Fibroblast of skin of abdomen (primary cell): ENCODE results near the gene ZBTB7A.

Experiments
- DNase-seq: peaks from one replicate; pipeline ENCODE4 v3.0.0-alpha.2; 2013

The ZBTB7A gene

DNA sequence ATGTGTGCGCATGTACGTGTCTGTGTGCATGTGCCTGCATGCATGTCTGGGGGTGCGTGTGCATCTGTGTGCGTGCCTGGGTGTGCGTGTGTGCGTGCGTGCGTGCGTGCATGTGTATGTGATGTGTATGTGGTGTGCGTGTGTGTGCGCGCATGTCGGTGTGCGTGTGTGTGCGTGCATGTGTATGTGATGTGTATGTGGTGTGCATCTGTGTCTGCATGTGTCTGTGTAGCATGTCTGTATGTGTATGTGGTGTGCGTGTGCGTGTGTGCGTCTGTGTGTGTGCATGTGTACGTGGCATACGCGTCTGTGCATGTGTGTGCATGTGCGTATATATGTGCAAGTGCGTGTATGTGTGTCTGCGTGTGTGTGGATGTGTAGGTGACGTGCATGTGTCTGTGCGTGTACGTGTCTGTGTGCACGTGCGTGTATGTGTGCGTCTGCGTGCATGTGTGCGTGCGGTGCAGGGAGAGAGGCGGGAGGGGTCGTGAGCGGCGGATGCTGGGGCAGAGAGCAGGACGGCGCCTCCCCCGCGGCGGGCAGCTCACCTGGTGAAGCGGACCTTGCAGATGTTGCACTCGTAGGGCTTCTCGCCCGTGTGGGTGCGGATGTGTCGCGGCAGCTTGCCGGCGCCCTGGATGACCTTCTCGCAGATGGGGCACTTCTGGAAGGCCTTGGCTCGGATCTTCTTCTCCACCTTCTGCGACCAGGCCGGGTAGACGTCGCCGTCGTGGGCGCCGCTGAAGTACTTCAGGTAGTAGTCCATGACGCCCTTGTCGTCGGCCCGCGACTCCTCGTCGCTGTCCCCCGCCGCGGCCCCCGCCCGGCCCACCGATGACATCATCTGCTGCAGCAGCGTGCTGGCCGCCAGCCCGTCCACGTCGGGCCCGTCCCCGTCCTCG lies 13.0 kb downstream of the ZBTB7A start:
- DNase-seq, result no peak

DNA sequence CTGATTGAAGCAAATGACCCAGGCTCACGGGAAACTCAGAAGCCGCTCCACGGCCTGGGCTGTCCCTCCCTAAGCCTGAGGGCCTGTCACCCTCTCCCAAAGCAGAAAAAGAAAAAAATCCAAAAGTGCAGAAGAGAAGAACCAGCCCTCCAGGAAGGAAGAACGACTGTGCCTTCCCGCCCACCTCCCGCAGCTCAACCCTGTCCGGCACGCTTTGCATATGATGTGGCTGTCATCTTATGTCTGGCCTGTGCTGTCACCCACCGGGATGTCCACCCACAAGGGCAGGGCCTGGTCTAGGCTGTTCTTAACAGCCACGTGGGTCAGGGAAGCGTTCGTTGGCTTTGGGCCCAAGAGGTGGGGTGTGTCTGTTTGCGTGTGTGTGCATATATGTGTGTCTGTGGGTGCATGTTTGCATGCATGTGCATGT lies 13.7 kb downstream of the ZBTB7A start:
- no peak for DNase-seq

DNA sequence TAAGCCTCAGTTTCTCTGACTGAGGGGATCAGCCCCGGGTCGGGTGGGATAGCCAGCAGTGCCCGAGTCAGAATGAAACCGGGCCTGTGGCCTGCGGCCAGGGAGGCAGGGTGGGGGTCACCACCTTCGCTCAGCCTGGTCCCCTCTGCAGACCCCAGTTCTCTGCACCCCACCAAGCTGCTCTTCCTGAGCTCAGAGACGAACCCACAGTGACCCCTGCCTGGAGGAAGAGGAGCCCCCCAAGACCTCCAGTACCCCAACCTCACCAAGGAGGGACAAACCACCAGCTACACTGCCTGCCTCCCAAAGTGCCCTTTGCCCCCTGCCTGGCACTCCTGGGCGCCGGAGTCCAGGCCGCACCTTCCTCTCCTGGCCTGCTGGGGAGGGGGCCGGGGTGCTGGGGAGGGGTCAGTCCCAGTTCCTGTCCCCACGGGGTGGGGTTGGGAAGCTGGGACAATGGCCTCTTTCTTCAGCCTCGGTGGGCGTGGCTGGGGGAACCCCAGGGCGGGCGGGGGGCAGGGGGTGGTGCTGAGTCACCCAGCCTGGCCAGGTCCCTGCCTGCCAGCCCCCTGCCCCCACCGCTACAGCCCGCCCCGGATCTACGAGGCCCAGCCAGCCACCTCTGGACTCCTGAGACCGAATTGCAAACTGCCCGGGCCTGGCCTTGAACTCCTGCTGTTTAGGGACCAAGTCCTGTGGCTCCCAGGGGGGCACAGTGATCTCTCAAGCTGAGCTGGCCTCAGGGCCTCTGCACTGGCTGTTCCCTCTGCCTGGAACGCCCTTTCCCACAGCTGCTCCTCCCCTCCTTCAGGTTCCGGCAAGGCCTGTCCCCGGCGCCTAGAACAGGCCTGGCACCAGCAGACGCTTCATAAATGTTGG lies 14.3 kb downstream of the ZBTB7A start:
- DNase-seq, result no peak

DNA sequence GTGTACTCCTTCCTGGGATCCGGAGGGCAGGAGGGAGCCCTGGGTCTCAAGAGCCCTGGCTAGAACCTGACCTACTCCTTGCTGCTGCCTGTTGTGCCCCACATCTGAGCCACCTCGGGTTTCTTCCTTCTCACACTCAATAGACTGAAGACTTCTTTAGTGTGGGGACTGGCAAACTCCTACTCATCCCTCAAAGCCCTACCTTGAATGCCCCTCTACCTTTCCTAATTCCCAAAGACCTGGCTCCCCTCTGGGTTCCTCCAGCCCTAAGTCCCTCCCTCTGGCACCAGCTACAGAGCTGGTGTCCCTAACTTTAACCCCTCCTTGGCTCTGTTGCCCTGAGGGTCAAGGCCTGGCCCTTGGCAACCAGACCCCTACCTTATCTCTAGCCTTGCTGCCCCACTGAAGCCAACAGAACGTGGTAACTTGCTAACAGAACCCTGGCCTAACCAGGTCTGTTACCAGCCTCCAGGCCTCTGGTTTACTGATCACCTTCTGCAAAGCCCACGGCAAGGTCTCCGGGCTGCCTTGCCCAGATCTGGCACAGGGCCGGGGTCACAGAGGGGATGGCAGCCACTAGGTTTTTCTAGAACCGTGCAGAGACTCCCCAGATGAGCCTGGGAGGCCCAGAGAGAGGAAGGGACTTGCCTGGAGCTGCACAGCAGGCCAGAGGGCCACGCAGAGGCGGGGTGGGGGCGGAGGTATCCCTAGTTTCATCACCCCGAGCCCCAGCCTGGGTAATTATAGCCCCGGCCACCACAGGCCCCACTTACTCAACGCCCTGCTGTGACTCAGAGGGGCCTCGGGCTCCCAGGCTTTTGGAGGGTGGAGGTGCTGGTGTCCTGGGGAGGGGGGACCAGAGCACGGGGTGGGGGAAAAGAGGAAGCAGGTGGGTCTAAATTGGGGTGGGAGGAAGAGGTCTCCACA lies 15.3 kb downstream of the ZBTB7A start:
- DNase-seq, result no peak

DNA sequence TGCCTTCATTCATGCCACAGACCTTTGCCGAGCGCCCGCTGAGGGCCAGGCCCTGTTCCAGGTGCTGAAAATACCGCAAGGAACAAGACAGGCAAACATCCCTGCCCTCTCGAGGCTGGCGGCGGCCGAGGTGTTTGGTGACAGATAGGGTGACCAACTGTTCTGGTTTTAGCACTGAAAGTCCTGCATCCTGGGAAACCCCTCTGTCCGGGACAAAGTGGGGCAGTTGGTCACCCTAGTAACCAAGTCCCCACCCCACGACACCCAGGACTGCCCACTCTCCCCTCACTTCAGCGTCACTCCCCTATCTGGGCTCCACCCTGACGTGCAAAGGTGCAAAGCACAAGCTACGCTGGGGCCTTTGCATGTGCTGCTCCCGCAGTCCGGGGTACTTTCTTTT lies 17.3 kb downstream of the ZBTB7A start:
- DNase-seq, result no peak

DNA sequence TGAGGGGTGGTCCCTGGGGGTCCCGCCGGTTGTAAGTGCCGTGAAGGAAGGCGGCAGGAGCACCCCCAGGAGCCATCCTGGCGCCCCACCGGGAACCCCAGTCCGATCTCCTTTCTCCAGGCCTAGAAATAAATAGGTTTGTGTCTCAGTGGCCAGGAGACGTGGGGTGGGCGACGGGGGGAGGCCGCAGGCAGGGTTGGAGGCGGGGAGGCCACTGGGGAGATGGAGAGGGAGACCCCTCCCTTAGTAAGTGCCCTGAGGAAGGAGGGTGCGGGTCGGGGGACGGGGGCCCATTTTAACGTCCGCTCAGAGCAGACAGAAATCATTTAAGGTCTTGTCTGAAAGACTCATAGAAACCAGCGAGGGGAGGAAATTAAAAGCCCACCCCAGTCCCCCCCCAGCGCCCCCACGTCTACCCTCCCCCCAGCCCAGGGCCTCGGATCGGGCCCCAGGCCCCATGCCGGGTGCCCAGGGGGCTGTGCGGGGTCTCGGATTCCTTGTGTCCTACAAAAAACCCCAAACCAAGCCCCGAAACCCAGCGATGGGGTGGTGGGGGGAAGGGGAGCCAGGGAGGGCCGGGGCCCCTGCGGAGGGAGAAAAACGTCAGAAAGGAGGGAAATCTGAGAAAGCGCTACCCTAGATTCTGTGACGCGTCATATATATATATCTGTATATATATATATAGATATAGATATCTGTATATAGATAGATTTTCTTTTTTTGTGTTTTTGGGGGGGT lies 19.6 kb downstream of the ZBTB7A start:
- no peak for DNase-seq

DNA sequence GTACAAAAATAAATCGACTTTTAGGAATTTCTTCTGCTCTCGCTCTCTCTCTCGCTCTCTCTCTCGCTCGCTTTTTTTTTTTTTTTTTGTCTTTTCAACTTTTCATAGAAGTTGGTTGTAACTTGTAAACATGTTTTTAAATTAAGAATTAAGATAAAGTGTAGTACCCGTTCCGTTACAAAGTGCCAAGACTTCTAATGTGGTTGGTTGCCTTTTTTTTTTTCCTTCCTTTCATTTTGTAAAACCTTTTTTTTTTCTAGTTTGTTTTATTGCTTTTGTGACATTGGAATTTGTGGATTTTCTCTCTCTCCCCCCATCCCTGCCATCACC lies 20.4 kb downstream of the ZBTB7A start:
- DNase-seq, result no peak

DNA sequence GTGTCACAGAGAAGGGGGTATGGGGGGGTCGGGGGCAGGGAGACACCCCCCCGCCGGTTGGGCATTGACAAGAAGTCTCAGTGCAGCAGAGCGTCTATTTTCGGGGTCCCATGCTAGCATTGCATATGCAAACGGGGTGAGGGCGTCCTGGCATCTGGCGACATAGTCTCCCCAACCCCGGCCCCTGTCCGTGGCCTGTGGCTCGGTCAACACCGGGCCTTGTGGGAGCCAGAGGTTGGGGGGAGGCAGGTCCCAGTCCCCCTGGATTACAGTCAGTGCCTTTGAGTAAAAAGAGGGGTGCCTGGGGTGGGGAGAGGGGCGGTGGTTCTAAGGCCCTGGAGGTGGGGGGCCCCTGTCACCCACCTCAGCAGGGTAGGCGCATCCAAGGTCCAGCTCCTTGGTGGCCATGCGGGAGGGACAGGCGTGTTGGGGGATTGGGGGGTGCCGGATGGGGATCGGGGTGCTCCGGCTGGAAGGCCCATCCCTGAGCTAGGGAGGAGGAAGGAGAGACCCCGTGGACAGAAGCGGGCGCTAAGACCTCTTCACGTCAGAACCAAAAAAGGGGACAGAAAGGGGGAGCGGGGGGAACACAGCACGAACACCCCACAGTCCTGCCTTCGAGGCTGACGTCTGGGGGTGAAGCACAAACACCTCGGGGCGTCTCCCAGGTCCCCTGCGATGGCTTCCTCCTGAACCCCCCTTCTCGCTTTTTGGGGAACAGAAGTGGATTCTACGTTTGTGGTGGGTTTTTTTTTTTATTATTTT lies 20.9 kb downstream of the ZBTB7A start:
- DNase-seq, result no peak

DNA sequence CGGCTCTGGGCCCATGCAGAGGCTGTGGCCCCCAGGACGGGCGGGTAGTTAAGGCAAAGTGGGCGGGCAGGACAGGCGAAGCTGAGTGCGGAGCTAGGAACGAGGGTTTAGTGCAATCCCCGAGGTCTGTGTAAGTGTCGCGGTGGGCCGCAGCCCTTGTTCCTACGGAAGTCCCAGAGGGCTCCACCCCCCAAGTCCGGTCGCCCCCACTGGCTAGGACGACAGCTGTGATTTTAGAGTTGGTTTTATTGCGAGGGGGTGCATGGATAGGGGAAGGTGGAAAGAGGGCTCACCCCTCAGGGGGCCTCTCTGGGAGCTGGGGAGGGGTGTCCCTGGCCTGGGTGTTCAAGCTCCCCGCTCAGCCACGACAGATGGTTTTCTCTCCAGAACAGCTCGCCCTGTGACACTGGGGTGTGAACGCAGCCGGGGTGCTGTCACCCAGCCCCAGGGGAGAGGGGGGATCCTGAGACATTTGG lies 21.7 kb downstream of the ZBTB7A start:
- no peak for DNase-seq

DNA sequence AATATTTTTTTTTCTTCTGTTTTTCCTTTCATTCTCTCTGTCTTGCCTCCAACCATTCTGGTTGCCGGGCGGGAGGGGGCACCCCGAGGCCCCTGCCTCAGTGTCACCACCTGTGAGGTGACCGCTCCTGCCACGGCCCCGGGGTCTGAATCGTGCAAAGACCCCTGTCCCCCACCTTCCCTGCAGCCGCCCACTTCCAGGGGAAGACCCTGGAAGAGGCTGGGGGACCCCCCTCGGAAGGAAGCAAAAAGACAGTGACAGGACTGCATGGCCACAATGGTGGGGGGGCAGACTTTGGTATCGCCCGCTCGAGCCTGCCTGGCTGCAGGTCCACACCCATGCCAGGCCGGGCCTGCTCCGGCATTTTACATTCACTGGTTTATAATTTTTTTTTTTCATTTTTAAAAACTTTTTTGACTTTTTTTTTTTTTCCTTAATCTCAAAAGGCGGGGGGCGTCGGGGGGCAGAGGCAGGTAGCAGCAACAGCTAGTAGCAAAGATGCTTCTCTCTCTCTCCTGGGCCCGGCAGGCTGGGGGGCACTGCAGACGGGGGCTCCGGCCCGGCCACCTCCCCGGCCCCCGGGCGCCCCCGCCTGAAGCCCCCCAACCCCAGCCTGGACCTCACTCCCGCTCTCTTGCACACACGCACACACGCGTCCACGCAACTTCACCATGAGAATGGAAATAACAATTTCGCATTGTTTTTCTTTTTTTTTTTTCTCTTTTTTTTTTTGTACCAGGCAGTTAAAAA lies 22.6 kb downstream of the ZBTB7A start:
- no peak for DNase-seq

DNA sequence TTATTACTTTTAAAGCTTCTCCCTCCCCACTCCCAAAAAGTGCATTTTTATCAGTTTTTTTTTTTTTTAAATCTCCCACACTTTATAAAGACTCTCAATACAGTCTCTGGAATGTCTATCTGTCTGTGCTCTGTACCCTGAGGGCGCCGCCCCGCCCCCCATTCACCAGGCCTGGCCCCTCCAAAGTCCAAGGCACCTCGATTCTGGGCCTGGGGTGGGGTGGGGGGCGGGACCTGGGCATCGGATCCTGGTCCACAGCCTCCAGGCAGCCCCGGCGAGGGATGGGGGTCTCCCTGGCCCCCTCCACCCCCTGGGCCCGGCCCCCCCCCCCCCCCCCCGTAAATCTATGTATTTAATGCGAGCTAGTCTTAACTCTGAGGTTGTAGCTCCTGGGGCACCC lies 23.3 kb downstream of the ZBTB7A start:
- no peak for DNase-seq

DNA sequence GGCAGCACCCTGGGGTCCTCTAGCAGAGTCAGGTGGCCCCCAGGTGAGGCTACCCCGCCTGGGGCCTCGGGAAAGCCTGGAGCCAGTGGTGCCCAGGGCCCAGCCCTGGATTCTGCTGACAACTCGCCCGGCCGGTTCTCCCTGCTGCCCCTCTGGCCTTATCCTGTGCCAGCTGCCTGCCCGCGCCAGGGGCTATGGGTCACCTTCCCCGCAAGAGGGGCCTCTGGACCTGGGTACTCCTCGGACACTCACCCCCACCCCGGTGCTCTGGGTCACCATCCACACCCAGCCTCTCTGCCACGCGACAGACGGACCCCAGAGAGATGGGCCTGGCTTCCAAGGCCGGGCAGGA lies 24.0 kb downstream of the ZBTB7A start:
- DNase-seq, result no peak

DNA sequence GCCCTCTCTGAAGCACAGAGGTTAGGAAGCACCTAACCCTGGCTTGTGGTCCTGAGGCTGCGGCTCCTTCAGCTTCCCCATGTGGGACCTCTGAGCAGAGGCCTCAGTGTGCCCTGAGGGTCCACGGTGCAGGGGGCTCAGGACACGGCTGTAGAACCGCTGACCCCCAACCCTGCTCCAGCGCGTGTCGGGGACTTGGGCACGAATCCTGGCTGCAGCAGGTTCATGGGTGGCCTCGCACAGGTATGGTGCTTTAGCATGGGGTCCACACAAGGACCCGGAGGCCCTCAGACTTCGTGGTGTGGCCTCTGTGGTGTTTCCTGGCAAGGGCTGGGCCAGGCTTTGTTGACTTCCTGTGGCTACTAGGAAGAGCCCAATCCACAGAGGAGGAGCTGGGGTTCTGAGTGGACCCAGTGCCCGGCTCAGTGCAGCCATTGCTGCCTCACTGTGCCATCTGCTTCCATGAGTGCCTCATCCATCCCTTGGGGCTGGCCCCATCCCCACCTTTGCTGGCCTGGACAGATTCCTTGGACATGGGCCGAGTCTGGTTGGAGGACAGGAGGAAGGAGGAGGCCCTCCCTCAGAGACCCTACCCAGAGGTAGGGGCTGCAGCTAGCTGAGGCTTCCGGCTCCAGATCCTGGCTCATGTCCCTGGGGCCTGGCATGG lies 24.5 kb downstream of the ZBTB7A start:
- DNase-seq, result no peak

DNA sequence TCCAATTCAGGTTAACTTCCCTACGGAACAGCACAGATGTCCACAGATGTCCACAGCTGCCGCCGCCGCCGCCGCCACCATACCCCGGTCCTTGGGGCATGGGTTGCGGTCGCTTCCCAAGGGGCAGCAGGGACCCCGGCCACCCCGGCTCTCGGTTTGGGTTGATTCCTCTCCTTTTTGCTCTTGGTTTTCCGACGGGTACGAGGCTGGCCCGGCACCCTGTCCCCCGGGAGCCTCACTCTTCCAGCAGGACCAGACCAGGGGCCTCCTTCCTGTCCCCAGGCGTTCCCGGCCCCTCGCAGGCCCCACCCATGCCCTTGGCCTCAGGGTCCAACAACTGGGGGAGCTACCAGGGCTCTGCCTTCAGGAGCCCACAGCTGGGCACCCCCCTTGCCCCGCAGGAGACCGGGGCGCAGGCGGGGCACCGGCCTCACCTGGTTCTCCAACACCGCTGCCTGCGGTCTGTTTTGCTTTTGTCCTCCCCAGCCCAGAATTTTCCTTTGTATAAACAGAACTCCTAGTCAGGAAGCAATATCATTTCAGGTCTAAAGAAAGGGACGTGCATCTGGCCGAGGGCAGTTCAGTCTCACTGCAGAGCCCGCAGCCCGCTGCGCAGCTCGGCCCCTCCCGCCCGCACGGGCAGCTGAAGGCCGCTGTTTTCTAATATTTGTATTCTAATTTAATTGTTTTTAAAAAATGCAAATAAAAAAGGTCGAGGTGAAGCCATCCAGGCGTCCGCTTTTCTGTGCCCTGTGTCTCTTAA lies 27.9 kb downstream of the ZBTB7A start:
- no peak for DNase-seq

DNA sequence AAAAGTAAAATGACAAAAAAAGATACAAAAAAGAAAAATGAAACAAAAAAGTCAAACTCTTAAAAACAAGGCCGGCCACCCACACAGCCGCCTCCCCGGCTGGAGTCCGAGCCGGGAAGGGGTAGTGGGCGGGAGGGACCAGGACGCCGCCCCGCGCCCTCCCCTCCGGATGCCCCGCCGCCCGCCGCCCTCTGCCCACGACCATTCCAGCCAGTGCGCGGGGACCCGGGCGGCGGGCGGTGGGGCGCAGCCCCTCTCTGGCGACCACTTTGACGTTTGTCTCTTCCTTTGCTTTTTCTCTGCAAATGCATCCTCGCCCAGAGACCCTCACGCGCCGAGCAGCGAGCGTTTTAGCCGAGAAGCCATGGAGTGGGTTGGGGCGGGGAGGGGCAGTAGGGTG lies 28.6 kb downstream of the ZBTB7A start:
- DNase-seq, result no peak

DNA sequence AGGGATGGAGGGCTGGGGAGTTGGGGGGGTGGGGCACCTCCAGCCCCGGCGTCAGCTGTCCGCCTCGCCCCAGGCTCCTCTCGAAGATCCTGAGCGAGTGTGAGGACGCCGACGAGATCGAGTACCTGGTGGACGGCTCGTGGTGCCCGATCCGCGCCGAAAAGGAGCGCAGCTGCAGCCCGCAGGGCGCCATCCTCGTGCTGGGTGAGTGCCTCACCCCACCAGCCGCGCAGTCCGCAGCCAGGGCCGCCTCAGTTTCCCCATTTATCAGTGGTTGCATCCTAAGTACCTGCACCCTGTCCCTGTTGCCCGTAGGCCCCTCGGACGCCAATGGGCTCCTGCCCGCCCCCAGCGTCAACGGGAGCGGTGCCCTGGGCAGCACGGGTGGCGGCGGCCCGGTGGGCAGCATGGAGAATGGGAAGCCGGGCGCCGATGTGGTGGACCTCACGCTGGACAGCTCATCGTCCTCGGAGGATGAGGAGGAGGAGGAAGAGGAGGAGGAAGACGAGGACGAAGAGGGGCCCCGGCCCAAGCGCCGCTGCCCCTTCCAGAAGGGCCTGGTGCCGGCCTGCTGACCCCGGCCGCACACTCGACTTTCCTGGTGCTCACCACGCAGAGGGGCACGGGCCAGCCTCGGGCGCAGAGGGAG lies 29.3 kb downstream of the ZBTB7A start:
- no peak for DNase-seq

DNA sequence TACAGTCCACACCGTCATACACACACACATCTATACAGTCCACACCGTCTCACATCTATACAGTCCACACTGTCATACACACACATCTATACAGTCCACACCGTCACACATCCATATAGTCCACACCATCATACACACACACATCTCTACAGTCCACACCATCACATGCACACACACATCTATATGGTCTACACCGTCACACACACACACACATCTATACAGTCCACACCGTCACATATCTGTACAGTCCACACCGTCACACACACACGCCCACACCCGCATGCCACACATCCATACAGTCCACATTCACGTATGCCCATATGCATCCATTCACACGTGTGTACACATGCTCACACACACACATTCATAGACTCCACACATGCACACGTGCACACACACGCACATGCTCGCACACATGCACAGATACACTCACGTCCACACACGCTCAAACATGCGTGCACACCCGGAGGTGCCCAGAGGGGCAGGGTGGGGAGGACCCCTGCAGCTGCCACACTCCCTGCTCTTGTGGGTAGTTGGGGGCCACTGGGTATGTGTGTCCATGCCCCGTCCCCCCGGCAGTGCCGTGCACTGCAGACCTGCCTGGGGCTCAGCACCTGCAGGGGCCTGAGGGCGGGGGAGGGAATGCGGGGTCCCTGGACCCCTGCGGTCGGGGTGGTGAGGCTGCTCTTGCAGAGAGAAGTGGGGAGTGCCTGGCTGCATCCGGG lies 30.0 kb downstream of the ZBTB7A start:
- DNase-seq, result no peak

DNA sequence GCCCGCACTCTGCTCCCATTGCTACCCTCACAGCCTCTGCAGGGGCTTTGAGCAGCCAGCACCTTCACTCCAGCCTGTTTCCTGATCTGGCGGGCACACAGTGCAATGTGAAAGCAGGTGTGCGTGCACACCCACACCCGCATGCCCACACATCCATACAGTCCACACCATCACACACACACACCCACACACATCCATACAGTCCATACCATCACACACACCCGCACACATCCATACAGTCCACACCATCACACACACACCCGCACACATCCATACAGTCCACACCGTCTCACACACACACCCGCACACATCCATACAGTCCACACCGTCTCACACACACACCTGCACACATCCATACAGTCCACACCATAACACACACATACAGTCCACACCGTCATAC lies 31.1 kb downstream of the ZBTB7A start:
- no peak for DNase-seq
